Psoas muscle (tissue), 8 donors: ENCODE data around the gene KCNMB2. TPM values are rescaled to one million over a fixed set of nuclear protein-coding genes. Genes with fewer than 3 reads are reported as not detected.
A peak's percentile ranks its signal among the peaks of the same experiment; 100 is the strongest.

Experiments used
- ATAC-seq, 4 donors: fragments of 200-7000 bp; cut with Tn5 transposase; one replicate each; pipeline ENCODE4 v1.9.1; 2020; ENCODE audit warnings: moderate library complexity in 3 of 4, mild to moderate bottlenecking in 2 of 4
- DNase-seq, 2 donors: peaks; one replicate each; pipeline ENCODE4 v3.0.0-alpha.2; 2020
- H3K27ac ChIP-seq: fragments of 200-600 bp; one replicate; pipeline ENCODE4 v1.8.0; 2022
- H3K27me3 ChIP-seq, 3 donors: fragments of 200-600 bp in 1 of 3; one replicate each; pipeline versions ENCODE4 v1.6.1 to v1.8.0; 2013 to 2022; ENCODE audit warnings: low read length in 2 of 3, mild to moderate bottlenecking in 2 of 3, moderate library complexity in 1 of 3; ENCODE audit not compliant: insufficient read depth in 3 of 3
- H3K36me3 ChIP-seq, 2 donors: fragments of 200-600 bp in 1 of 2; one replicate each; pipeline versions ENCODE4 v1.6.1 to v1.8.0; 2013 to 2022; ENCODE audit warnings: low read depth in 1 of 2, mild to moderate bottlenecking in 1 of 2, moderate library complexity in 1 of 2; ENCODE audit not compliant: insufficient read depth in 1 of 2
- H3K4me1 ChIP-seq: fragments of 200-600 bp; one replicate; pipeline ENCODE4 v1.8.0; 2022
- H3K4me3 ChIP-seq: fragments of 200-600 bp; one replicate; pipeline ENCODE4 v1.8.0; 2022; ENCODE audit warnings: mild to moderate bottlenecking
- H3K9me3 ChIP-seq: fragments of 200-600 bp; one replicate; pipeline ENCODE4 v1.8.0; 2022
- CTCF ChIP-seq: fragments of 200-600 bp; IDR thresholded peaks from one replicate; pipeline ENCODE4 v1.8.0; 2022; ENCODE audit warnings: antibody characterized with exemption
- whole genome bisulfite sequencing, 3 donors: extraction: QIAGEN DNeasy Blood & Tissue Kit; methylation state at CpG; one replicate each; pipeline versions ENCODE4 v1.1.6 to v1.1.7; 2013; 5-methylcytosine and 5-hydroxymethylcytosine counted together
- intact Hi-C, 2 donors: fragments of 100-400 bp; cut with DNase I; formaldehyde crosslinking; loops; one replicate each; pipeline versions ENCODE4 v1.11.0 to v1.14.2; 2022
- polyA plus RNA-seq, 3 donors: library from polyadenylated mRNA; stranded (reverse); fragments of 200-250 nt; gene quantifications; one replicate each; pipeline ENCODE4 v1.2.3, GENCODE V29; 2013
- total RNA-seq, 4 donors: library from RNA; stranded (reverse); fragmentation: NEBNext Ultra II Directional in 2 of 4; extraction: Animal tissue kit (Norgen Biotek cat#: 25700) in 2 of 4; gene quantifications; one replicate each; pipeline versions ENCODE4 v1.2.1 to v1.2.4, GENCODE V29; 2021 to 2023
- donor health status: healthy with polysubstance abuse.
- donor health status: DM: no; HTN: no; CAD: no; lungs with moderate emphysema.
- donor health status: Bipolar disorder and iron deficiency.
- donor health status: healthy.
- donor health status: DM: yes; HTN: yes; CAD: no.
- donor health status: DM: no; HTN: no; CAD: no.
- donor health status: DM: no; HTN: no; CAD: no.
- donor health status: DM: yes; HTN: yes; CAD: no.

The KCNMB2 gene
- total and polyA plus RNA-seq, 7 donors = not detected

GRCh38 chr3:178567611-178568010, 31.4 kb downstream of the KCNMB2 start:
- no peak overlapping the region for H3K27ac ChIP-seq
- no peaks in the 10 kb centered on the region for H3K4me1 ChIP-seq
- H3K4me3 ChIP-seq = no peak overlapping the region
- no peak for DNase-seq
- WGBS, 3 donors = 96 to 98% (median 96%) methylated on average over 3 of the region's 3 CpGs
- no peaks in the 10 kb centered on the region for H3K27me3 ChIP-seq
- no peak for TF ChIP-seq CTCF
- intact Hi-C loops = no loop called here
- no peak for ATAC-seq
- no peaks in the 10 kb centered on the region for H3K9me3 ChIP-seq
- H3K36me3 ChIP-seq = no peaks in the 10 kb centered on the region

GRCh38 chr3:178568155-178568731, 32.0 kb downstream of the KCNMB2 start:
- no peak overlapping the region for H3K4me3 ChIP-seq
- intact Hi-C loops = no loop called here
- H3K36me3 ChIP-seq = no peaks in the 10 kb centered on the region
- 44 to 62% (median 59%) methylated on average over 2 of the region's 2 CpGs for WGBS, 3 donors
- no peak overlapping the region for H3K27ac ChIP-seq
- DNase-seq (no peak), ATAC-seq (no peak)
- no peaks in the 10 kb centered on the region for H3K9me3 ChIP-seq
- no peak for TF ChIP-seq CTCF
- no peaks in the 10 kb centered on the region for H3K4me1 ChIP-seq
- no peaks in the 10 kb centered on the region for H3K27me3 ChIP-seq

GRCh38 chr3:178568911-178569310, 32.7 kb downstream of the KCNMB2 start:
- no peaks in the 10 kb centered on the region for H3K4me1 ChIP-seq
- H3K36me3 ChIP-seq = no peaks in the 10 kb centered on the region
- no peak for ATAC-seq
- H3K27me3 ChIP-seq = no peaks in the 10 kb centered on the region
- H3K9me3 ChIP-seq = no peaks in the 10 kb centered on the region
- H3K27ac ChIP-seq = no peak overlapping the region
- no peak overlapping the region for H3K4me3 ChIP-seq
- TF ChIP-seq CTCF = no peak
- no peak for DNase-seq
- 83 to 92% (median 83%) methylated on average over 1 of the region's 1 CpG for WGBS, 3 donors
- intact Hi-C loops = no loop called here

GRCh38 chr3:178569826-178570225, 33.6 kb downstream of the KCNMB2 start:
- intact Hi-C loops = no loop called here
- Histone ChIP-seq H3K4me1 (no peaks in the 10 kb centered on the region), H3K4me3 (no peak overlapping the region), H3K27me3 (no peaks in the 10 kb centered on the region), H3K27ac (no peak overlapping the region), H3K36me3 (no peaks in the 10 kb centered on the region), H3K9me3 (no peaks in the 10 kb centered on the region)
- 27 to 38% (median 35%) methylated on average over 2 of the region's 2 CpGs for WGBS, 3 donors
- TF ChIP-seq CTCF = no peak
- ATAC-seq (no peak), DNase-seq (no peak)

- Histone ChIP-seq H3K9me3 (peaks cover 5% of the 10 kb centered on the region), H3K36me3 (no peaks in the 10 kb centered on the region), H3K4me3 (no peak overlapping the region), H3K4me1 (no peaks in the 10 kb centered on the region), H3K27me3 (no peaks in the 10 kb centered on the region), H3K27ac (no peak overlapping the region)
- TF ChIP-seq CTCF = no peak
- peak; percentile 44 to 75 (median 70) for ATAC-seq
- DNase-seq = no peak
- 22 to 32% (median 24%) methylated on average over 4 of the region's 4 CpGs for WGBS, 3 donors
- intact Hi-C loops = no loop called here
Measured at GRCh38 chr3:178583963-178584575, 47.8 kb downstream of the KCNMB2 start.
